MM.1S (cell line): ENCODE results near the gene AGAP1.

Experiments used
- DNase-seq: peaks from one replicate; pipeline ENCODE4 v3.0.0-alpha.2; 2015
- H2AFZ ChIP-seq: fragments of 300-600 bp; sonication (generic); 2 replicates; pipeline ENCODE4 v1.6.0; 2016; ENCODE audit warnings: antibody characterized with exemption, low read length
- H3F3A ChIP-seq: fragments of 300-600 bp; sonication (generic); 2 replicates; pipeline ENCODE4 v1.6.1; 2016; ENCODE audit warnings: mild to moderate bottlenecking, antibody characterized with exemption, low read length, moderate library complexity, mixed read lengths; ENCODE audit not compliant: insufficient read depth
- H3K27ac ChIP-seq: fragments of 300-600 bp; sonication (generic); 2 replicates; pipeline ENCODE4 v1.5.1; 2016; ENCODE audit warnings: mild to moderate bottlenecking, low read length
- H3K27me3 ChIP-seq: fragments of 300-600 bp; sonication (generic); replicated peaks from 2 replicates; pipeline ENCODE4 v1.6.0; 2016; ENCODE audit warnings: low read length; ENCODE audit not compliant: insufficient read depth
- H3K36me3 ChIP-seq: fragments of 300-600 bp; sonication (generic); replicated peaks from 2 replicates; pipeline ENCODE4 v1.6.1; 2016; ENCODE audit warnings: mild to moderate bottlenecking, low read length, mixed read lengths; ENCODE audit not compliant: insufficient read depth
- H3K4me1 ChIP-seq: fragments of 300-600 bp; sonication (generic); 2 replicates; pipeline ENCODE4 v1.6.1; 2016; ENCODE audit warnings: low read length, mixed read lengths
- H3K4me2 ChIP-seq: fragments of 300-600 bp; sonication (generic); 2 replicates; pipeline ENCODE4 v1.6.0; 2016; ENCODE audit warnings: low read depth, low read length
- H3K4me3 ChIP-seq: fragments of 300-600 bp; sonication (generic); 2 replicates; pipeline ENCODE4 v1.5.1; 2016; ENCODE audit warnings: low read length, mixed read lengths
- H3K79me2 ChIP-seq: fragments of 300-600 bp; sonication (generic); 2 replicates; pipeline ENCODE4 v1.6.1; 2016; ENCODE audit warnings: mixed run types, low read length, mixed read lengths
- H3K9ac ChIP-seq: fragments of 300-600 bp; sonication (generic); 2 replicates; pipeline ENCODE4 v1.6.1; 2016; ENCODE audit warnings: low read length, mixed read lengths
- H3K9me2 ChIP-seq: fragments of 300-600 bp; sonication (generic); replicated peaks from 2 replicates; pipeline ENCODE4 v1.6.1; 2016; ENCODE audit warnings: mild to moderate bottlenecking, low read length, mixed read lengths; ENCODE audit not compliant: insufficient read depth
- H3K9me3 ChIP-seq: fragments of 300-600 bp; sonication (generic); replicated peaks from 2 replicates; pipeline ENCODE4 v1.6.1; 2016; ENCODE audit warnings: mild to moderate bottlenecking, low read length, mixed read lengths; ENCODE audit not compliant: insufficient read depth
- H4K20me1 ChIP-seq: fragments of 300-600 bp; sonication (generic); 2 replicates; pipeline ENCODE4 v1.6.1; 2016; ENCODE audit warnings: mild to moderate bottlenecking, low read length, moderate library complexity, mixed read lengths; ENCODE audit not compliant: insufficient read depth
- CTCF ChIP-seq: fragments of 300-600 bp; sonication (generic); IDR thresholded peaks from 2 replicates; pipeline ENCODE4 v1.5.1; 2016; ENCODE audit warnings: antibody characterized with exemption, low read length, mixed read lengths
- EZH2 ChIP-seq: fragments of 300-600 bp; sonication (generic); optimal IDR thresholded peaks from 2 replicates; pipeline ENCODE3; 2017; ENCODE audit warnings: low read depth, mild to moderate bottlenecking, antibody characterized with exemption, low read length, mixed read lengths
- EZH2phosphoT487 ChIP-seq: fragments of 300-600 bp; sonication (generic); IDR thresholded peaks from 2 replicates; pipeline ENCODE4 v1.6.1; 2018; ENCODE audit warnings: antibody characterized with exemption, low read length

AGAP1 gene

GRCh38 chr2:236078297-236079255 lies 584.7 kb downstream of the AGAP1 start:
- Histone ChIP-seq H3F3A (no peaks in the 10 kb centered on the region), H3K9ac (no peak overlapping the region), H3K27ac (no peak overlapping the region), H2AFZ (no peak overlapping the region), H4K20me1 (no peaks in the 10 kb centered on the region), H3K4me1 (no peaks in the 10 kb centered on the region), H3K36me3 (no peaks in the 10 kb centered on the region), H3K4me3 (no peak overlapping the region), H3K4me2 (no peak overlapping the region), H3K27me3 (no peaks in the 10 kb centered on the region), H3K79me2 (no peaks in the 10 kb centered on the region), H3K9me3 (no peaks in the 10 kb centered on the region), H3K9me2 (no peaks in the 10 kb centered on the region)
- DNase-seq = no peak
- no peak for TF ChIP-seq EZH2

GRCh38 chr2:236080412-236080811 lies 586.6 kb downstream of the AGAP1 start:
- Histone ChIP-seq H3K79me2 (no peaks in the 10 kb centered on the region), H3K36me3 (no peaks in the 10 kb centered on the region), H3K4me3 (no peak overlapping the region), H3K4me2 (no peak overlapping the region), H3K4me1 (no peaks in the 10 kb centered on the region), H3F3A (no peaks in the 10 kb centered on the region), H3K27ac (no peak overlapping the region), H3K27me3 (no peaks in the 10 kb centered on the region), H2AFZ (no peak overlapping the region), H3K9me3 (no peaks in the 10 kb centered on the region), H4K20me1 (no peaks in the 10 kb centered on the region), H3K9ac (no peak overlapping the region), H3K9me2 (no peaks in the 10 kb centered on the region)
- DNase-seq = no peak
- no peak for TF ChIP-seq CTCF
- no peak for TF ChIP-seq EZH2phosphoT487
- no peak for TF ChIP-seq EZH2

DNA sequence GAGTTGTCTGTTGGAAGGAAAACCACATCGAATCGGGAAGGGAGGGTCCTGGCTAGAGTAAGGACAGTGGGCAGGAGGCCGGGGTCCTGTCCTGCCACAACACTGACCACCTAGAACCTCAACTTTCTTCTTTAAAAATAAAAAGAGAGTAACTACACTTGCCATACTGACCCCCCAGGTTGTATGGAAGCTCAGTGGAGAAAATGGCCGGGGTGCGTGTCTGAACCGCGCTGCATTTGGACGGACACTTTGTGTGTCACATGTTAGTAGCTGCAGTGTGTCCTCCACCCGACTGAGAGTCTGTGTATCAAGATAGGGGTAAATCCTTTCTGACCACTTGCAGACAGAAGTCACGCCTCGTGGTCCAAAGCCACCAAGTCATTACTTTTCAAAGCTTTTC lies 587.3 kb downstream of the AGAP1 start:
- DNase-seq = no peak
- no peaks in the 10 kb centered on the region for H3K9me2 ChIP-seq

More for the DNA sequence above, 587.3 kb downstream of the AGAP1 start:
- TF ChIP-seq CTCF (no peak), EZH2 (no peak), EZH2phosphoT487 (no peak)
- Histone ChIP-seq H3K36me3 (no peaks in the 10 kb centered on the region), H3K9ac (no peak overlapping the region), H3K4me1 (no peaks in the 10 kb centered on the region), H3K27ac (no peak overlapping the region), H2AFZ (no peak overlapping the region), H3K79me2 (no peaks in the 10 kb centered on the region), H3K27me3 (no peaks in the 10 kb centered on the region), H3F3A (no peaks in the 10 kb centered on the region), H4K20me1 (no peaks in the 10 kb centered on the region), H3K9me3 (no peaks in the 10 kb centered on the region), H3K4me3 (no peak overlapping the region), H3K4me2 (no peak overlapping the region)
